Subcutaneous adipose tissue (tissue), 4 donors: ENCODE measurements around the gene HORMAD1. TPM values are rescaled to one million over a fixed set of nuclear protein-coding genes. Genes with fewer than 3 reads are reported as not detected.

Source experiments
- total RNA-seq, 4 donors: library from RNA; depleted of rRNA; stranded (reverse); fragments of >200 nt; gene quantifications; one replicate each; pipeline ENCODE4 v1.1.0, GENCODE V29; 2016
- TF ChIP-seq, protein P1 (sequence below): fragments of 450-650 bp; IDR thresholded peaks from one replicate; pipeline ENCODE4 v1.5.1; 2016; ENCODE audit warnings: low read depth, mild to moderate bottlenecking, control low read depth, antibody characterized with exemption, moderate library complexity

Gene HORMAD1
- total RNA-seq, 4 donors from 2014 or later: 2.4 to 4.4 TPM; not detected in 2

DNA sequence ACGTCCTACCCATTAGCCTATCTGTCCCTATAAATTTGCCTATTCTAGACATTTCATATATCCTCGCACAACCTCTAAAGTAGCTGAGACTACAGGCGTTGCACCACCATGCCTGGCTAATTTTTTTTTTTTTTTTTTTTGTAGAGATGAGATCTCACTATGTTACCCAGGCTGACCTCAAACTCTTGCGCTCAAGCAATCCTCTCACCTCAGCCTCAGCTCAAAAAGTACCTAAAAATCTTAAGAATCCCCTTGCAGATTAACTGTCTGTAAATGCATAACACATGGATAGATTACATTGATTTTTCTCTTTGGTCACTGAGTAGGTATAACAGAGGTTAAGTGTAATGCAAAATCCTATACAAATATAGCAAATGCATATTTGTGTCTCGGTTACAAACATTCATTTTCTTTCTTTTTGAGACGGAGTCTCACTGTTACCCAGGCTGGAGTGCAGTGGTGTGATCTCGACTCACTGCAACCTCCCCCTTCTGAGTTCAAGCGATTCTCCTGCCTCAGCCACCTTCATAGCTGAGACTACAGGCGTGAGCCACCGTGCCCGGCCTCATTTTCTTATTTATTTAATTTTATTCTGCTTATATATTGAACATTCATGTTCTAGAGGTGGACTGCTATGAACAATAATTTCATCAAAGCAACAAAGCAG lies 2.3 kb downstream of the HORMAD1 start:
- TF ChIP-seq, protein P1, sequence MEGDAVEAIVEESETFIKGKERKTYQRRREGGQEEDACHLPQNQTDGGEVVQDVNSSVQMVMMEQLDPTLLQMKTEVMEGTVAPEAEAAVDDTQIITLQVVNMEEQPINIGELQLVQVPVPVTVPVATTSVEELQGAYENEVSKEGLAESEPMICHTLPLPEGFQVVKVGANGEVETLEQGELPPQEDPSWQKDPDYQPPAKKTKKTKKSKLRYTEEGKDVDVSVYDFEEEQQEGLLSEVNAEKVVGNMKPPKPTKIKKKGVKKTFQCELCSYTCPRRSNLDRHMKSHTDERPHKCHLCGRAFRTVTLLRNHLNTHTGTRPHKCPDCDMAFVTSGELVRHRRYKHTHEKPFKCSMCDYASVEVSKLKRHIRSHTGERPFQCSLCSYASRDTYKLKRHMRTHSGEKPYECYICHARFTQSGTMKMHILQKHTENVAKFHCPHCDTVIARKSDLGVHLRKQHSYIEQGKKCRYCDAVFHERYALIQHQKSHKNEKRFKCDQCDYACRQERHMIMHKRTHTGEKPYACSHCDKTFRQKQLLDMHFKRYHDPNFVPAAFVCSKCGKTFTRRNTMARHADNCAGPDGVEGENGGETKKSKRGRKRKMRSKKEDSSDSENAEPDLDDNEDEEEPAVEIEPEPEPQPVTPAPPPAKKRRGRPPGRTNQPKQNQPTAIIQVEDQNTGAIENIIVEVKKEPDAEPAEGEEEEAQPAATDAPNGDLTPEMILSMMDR: no peak

DNA sequence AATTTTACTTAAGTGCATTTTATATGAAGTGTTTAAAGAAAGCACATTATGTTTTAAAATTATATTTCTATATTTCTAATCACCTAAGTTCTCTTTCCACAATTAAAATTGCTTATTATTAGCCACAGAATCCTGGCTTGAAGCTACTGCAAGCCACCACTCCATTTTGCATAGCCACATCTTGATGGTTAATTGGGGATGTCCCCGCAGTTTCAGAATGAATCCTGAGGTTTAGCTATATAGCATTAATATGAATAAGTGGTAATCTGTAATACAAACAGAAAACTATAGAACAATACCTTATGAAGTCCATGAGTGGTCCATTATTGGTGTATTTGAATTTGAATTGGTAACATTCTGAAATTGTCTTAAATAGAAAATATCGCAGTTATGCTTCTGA lies 12.1 kb downstream of the HORMAD1 start:
- TF ChIP-seq, protein P1: no peak

DNA sequence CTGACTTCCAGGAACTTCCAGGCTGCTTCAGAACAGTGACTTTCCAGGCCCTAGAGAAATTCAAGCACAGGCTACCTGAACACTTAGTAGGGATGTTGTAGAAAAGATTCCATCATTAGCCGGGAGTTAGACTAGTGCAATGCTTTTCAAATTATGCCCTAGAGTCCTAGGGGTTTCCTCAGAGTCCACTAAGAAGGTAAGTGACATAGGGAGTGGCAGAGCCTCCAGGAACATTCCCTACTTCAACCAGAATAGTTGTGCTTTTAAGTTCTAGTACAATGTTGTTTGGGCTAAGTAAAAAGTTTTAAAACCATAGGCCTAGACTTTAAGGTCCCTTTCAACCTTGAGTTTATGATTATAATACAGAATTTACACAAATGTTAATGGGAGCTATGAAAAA lies 14.6 kb downstream of the HORMAD1 start:
- TF ChIP-seq, protein P1: no peak

DNA sequence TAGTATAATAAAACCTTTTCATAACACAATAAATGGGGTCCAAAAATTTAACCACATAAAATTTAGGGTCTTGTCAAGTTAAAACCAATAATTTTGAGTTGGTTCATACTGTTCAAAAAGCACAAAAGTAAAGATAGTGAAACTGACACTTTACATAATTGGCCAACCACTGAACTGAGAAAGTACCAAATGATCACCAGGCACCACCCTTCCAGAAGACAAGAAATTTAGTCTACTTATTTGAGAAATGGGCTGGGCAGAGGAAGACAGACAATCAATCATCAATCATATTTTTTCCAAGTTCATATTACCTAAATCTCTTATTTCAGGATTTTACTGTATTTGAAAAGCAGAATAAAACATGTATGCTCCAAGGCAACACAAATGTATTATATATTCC lies 17.3 kb downstream of the HORMAD1 start:
- TF ChIP-seq, protein P1: no peak

DNA sequence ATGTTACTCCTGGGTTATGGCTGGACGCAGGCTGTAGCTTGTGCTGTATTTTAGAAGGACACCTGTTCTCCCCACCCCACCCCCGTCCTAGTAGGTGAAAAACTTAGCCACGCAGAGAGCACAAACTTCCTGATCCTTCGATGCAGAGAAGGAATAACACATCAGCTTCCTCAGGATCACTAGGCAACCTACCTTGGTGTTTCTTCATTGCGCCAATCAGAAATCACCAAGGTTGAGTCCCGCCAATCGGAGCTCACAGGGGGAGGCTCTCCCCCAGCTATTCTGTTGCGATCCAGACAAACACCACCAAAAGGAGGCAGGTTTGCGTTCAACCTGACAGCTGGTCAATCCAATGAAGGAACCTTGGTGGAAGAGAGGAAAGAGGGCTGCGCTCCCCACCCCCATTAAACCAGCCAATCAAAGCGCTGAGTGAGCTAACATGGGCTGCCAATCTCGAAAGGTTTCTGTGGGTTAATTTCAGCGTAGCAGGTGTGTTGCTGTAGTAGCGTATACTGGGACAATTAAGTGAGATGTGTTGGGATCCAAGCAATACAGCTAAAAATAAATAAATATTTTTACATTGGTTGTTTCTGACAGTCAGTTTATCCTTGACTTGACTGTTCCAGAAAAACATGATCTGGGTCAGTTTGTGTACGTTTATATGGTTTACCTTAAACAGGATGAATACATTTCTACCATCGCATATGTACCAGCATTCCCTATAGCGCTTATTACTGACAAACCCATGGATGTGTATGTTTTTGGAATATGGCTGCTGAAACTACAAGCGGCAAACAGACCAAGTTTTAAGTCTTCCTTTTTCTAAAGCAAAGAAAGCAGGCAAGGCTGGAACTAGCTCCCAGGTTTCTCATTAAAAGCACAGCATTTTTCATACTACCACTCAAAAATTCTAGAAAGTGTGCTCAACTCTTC lies 23.4 kb downstream of the HORMAD1 start, which contains the start of gene GOLPH3L:
Gene GOLPH3L, minus strand, starts transcription at position 160 of the 933 bp plus-strand sequence. CDS start 2,316 bp downstream, outside the sequence.
- TF ChIP-seq, protein P1: no peak

DNA sequence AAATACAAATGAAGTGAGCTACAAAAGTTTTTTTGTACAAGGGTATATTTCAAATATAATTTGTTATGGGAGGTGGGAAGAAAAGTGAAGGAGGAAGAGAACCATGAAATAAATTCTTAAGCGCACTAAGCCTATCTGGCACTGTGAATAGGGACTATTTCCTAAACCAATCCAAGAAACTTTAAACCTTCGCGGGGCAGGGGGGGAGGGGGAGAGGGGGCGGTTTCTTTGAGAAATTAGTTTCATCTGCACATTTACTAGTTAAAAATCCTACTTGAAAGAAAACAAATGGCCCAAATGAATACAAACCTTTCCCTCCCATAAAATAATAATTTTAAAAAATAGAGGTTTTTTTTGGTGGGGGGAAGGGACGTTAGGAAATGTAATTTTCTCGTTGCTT lies 24.1 kb downstream of the HORMAD1 start:
- TF ChIP-seq, protein P1: no peak

DNA sequence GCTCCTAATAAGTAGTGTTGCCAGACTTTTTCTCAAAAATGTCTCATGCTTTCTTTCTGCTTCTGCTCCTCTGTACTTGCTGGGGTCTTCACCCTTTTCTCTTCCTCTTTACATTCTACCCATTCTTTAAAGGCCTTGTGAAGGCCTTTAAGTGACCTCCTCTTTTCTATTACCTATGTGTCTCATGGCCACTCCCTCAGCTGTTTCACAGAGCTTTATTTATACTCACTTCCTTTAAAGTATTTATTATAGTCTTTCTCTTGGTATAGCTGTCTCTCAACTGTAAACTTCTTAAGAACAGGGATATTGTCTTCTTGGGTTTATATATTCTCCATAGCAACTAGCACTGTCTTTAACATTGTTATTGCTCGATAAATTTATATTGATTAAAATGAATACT lies 24.5 kb downstream of the HORMAD1 start:
- TF ChIP-seq, protein P1: no peak
